ENCODE measurements around the gene CCDC28B. TPM values are rescaled to one million over a fixed set of nuclear protein-coding genes. Genes with fewer than 3 reads are reported as not detected.

CCDC28B gene
- total RNA-seq, 4 donors from 2014 or later: 2.7 to 8.0 (median 5.6) TPM

DNA sequence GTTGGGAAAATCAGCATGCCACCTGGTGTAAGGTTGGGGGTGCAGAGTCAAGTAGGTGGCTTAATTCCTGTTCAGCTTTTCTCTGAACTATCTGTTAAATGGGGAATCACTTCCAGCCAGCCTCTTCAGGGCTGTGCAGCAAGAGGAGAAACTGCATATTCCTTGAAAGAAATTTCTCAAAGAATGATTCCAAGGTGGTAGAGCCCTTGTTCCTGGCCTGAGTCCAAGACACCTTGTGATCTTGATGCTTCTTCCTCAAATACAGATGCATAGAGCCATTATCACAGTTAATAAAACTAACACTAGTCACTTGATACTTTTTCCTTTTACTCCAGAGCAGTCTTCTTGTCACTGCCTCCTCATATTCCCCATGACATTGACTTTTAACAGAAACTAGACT is 15.7 kb upstream of the CCDC28B start:
- H3K27ac ChIP-seq: no peak overlapping the region
- peaks cover 0 to 86% of the 10 kb centered on the region in 2 donors for H3K36me3 ChIP-seq
- no peak overlapping the region for H3K4me3 ChIP-seq
- H3K9me3 ChIP-seq: no peaks in the 10 kb centered on the region
- ATAC-seq: no peak
- TF ChIP-seq EP300 (IDR thresholded peaks at IDR 0.05) (no peak), CTCF (IDR thresholded peaks at IDR 0.05) (no peak), POLR2AphosphoS5 (IDR thresholded peaks at IDR 0.05) (no peak)
- H3K27me3 ChIP-seq: no peaks in the 10 kb centered on the region
- peaks cover 7 to 65% (median 23%) of the 10 kb centered on the region in 3 donors for H3K4me1 ChIP-seq

GRCh38 chr1:32186077-32186476 is 14.3 kb upstream of the CCDC28B start:
- H3K27me3 ChIP-seq: no peaks in the 10 kb centered on the region
- H3K4me1 ChIP-seq: peaks cover 7 to 56% (median 21%) of the 10 kb centered on the region in 3 donors
- no peak overlapping the region for H3K27ac ChIP-seq
- H3K9me3 ChIP-seq: no peaks in the 10 kb centered on the region
- H3K36me3 ChIP-seq: peaks cover 0 to 100% of the 10 kb centered on the region in 2 donors
- ATAC-seq: no peak
- WGBS, 2 donors (ENCODE audit: low coverage in 1 of 2): 84 to 100% methylated on average over 1 to 2 of the region's 2 CpGs
- TF ChIP-seq EP300 (IDR thresholded peaks at IDR 0.05): no peak
- no peak for TF ChIP-seq POLR2AphosphoS5 (IDR thresholded peaks at IDR 0.05)
- TF ChIP-seq POLR2A (IDR thresholded peaks at IDR 0.05): no peak
- no peak for TF ChIP-seq CTCF (IDR thresholded peaks at IDR 0.05)
- H3K4me3 ChIP-seq: no peak overlapping the region

DNA sequence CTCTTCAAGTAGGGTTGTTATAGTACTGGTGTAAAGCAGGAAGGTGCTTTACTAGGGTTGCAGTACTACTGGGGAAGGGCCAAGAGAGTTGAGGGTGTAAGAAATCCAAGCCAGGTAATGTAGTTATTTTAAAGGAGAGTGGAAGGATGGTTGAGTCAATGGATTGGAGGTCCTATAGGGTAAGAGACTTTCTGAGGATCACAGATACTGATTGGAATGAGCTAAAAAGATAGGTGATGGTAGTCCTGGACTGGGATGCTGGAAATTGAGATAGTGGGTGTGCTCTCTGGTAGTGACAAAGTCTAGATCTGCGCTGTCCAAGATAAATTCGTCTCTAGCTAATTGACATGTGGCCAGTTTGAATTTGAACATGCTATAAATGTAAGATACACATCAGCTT is 13.9 kb upstream of the CCDC28B start:
- Histone ChIP-seq H3K27ac (no peak overlapping the region), H3K4me3 (no peak overlapping the region), H3K4me1 (peaks cover 3 to 52% (median 17%) of the 10 kb centered on the region in 3 donors), H3K36me3 (peaks cover 0 to 100% of the 10 kb centered on the region in 2 donors), H3K27me3 (no peaks in the 10 kb centered on the region), H3K9me3 (no peaks in the 10 kb centered on the region)
- 78 to 94% methylated on average over 2 of the region's 2 CpGs for WGBS, 2 donors (ENCODE audit: low coverage in 1 of 2)
- ATAC-seq: no peak
- TF ChIP-seq EP300 (IDR thresholded peaks at IDR 0.05) (no peak), POLR2A (IDR thresholded peaks at IDR 0.05) (no peak), POLR2AphosphoS5 (IDR thresholded peaks at IDR 0.05) (no peak), CTCF (IDR thresholded peaks at IDR 0.05) (no peak)

GRCh38 chr1:32187850-32188249 is 12.5 kb upstream of the CCDC28B start:
- no peak for ATAC-seq
- Histone ChIP-seq H3K4me3 (no peak overlapping the region), H3K9me3 (no peaks in the 10 kb centered on the region), H3K36me3 (peaks cover 0 to 100% of the 10 kb centered on the region in 2 donors), H3K27me3 (no peaks in the 10 kb centered on the region), H3K4me1 (peaks cover 0 to 38% (median 9%) of the 10 kb centered on the region in 3 donors), H3K27ac (no peak overlapping the region)
- WGBS, 2 donors (ENCODE audit: low coverage in 1 of 2): 98 to 100% methylated on average over 4 to 5 of the region's 9 CpGs
- no peak for TF ChIP-seq POLR2A (IDR thresholded peaks at IDR 0.05)
- TF ChIP-seq EP300 (IDR thresholded peaks at IDR 0.05): no peak
- TF ChIP-seq CTCF (IDR thresholded peaks at IDR 0.05): no peak
- TF ChIP-seq POLR2AphosphoS5 (IDR thresholded peaks at IDR 0.05): no peak

DNA sequence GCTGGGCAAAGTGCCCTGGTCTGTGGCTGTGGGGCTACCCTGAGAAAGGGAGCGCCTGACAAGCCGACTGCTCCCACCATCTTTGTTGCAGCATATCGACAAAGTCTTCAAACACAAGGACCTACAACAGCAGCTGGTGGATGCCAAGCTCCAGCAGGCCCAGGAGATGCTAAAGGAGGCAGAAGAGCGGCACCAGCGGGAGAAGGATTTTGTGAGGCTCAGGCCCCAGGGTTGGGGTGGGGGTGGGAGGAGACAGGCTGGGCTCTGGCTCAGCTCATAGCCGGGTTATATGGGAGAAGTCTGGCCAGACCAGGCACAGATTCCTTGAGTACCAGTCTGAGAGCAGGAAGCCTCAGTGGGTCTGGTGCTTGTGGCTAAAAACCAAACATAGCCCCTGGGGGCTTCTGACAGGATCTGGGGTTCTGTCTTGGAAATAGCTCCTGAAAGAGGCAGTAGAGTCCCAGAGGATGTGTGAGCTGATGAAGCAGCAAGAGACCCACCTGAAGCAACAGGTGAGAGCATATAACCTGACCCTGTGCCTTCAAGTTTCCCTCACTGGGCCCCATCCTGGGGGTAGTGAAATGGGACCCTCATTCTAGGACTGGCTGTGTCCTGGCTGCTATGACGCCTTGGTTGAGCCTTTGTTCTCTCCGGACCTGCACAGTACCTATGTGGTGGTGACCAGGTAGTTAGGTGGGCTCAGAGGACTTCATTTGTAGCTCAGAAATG is 8.0 kb upstream of the CCDC28B start:
- H3K4me1 ChIP-seq: no peaks in the 10 kb centered on the region
- peaks cover 0 to 100% of the 10 kb centered on the region in 2 donors for H3K36me3 ChIP-seq
- H3K27ac ChIP-seq: no peak overlapping the region
- no peak overlapping the region for H3K4me3 ChIP-seq
- no peaks in the 10 kb centered on the region for H3K27me3 ChIP-seq
- ATAC-seq: no peak
- H3K9me3 ChIP-seq: no peaks in the 10 kb centered on the region
- no peak for TF ChIP-seq POLR2AphosphoS5 (IDR thresholded peaks at IDR 0.05)
- WGBS, 2 donors (ENCODE audit: low coverage in 1 of 2): 66 to 87% methylated on average over 3 to 5 of the region's 8 CpGs
